Measurements from ENCODE around the gene SLC66A3.
A peak's percentile ranks its signal among the peaks of the same experiment; 100 is the strongest.

DNA sequence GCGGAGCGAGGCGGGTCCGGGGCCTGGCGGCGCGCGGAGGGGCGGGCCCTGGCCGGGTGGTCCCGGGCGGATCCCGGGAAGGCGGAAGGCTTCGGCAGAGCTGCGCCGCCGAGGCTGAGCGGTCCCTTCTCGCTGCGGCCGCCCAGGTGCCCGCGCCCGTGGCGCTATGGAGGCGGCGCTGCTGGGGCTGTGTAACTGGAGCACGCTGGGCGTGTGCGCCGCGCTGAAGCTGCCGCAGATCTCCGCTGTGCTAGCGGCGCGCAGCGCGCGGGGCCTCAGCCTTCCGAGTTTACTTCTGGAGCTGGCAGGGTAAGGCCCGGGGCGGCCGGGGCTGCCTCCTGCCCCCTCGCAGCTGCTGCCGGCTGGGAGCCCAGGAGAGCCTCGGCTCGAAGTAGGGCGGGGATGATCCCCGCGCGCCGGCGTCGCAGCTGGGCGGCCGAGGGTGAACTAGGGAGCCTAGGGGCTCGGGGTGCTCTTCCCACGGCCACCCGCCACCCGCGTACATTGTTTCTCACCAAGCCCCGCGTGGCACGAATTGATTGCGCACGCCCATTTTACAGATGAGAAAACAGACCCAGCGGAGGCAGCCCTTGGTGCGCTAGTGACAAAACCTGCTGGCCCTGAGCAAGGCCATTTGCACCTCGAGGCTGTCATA lies at the start of gene SLC66A3:
- TF ChIP-seq, protein P1, sequence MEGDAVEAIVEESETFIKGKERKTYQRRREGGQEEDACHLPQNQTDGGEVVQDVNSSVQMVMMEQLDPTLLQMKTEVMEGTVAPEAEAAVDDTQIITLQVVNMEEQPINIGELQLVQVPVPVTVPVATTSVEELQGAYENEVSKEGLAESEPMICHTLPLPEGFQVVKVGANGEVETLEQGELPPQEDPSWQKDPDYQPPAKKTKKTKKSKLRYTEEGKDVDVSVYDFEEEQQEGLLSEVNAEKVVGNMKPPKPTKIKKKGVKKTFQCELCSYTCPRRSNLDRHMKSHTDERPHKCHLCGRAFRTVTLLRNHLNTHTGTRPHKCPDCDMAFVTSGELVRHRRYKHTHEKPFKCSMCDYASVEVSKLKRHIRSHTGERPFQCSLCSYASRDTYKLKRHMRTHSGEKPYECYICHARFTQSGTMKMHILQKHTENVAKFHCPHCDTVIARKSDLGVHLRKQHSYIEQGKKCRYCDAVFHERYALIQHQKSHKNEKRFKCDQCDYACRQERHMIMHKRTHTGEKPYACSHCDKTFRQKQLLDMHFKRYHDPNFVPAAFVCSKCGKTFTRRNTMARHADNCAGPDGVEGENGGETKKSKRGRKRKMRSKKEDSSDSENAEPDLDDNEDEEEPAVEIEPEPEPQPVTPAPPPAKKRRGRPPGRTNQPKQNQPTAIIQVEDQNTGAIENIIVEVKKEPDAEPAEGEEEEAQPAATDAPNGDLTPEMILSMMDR (IDR thresholded peaks at IDR 0.05) = peak in 1 of 3 experiments; percentile 11
- TF ChIP-seq POLR2AphosphoS5 (IDR thresholded peaks at IDR 0.05; ENCODE audit: insufficient read depth in 1 of 2, low read depth in 1 of 2) (peak in 1 of 2 donors; percentile 57), POLR2A (IDR thresholded peaks at IDR 0.05) (peak in 1 of 2 donors; percentile 89)
